GM12878 (cell line): Measurements from ENCODE around the gene ELK3. TPM values are rescaled to one million over a fixed set of nuclear protein-coding genes. Genes with fewer than 3 reads are reported as not detected.
A peak's percentile ranks its signal among the peaks of the same experiment; 100 is the strongest.

ENCODE experiments used
- ATAC-seq: fragments of 200-7000 bp; cut with Tn5 transposase; 3 replicates; pipeline ENCODE4 v1.9.1; 2020; ENCODE audit warnings: mild to moderate bottlenecking, moderate library complexity
- BruUV-seq: library from RNA; stranded (reverse); fragments of 400-500 nt; replicated peaks from 2 replicates; lab custom pipeline; 2021; lab: Mats Ljungman, UMichigan
- CTCF ChIA-PET: fragments of 300-600 bp; sonication (Branson Sonifier 250); formaldehyde crosslinking; extraction: SDS; loops from one replicate; lab custom pipeline; 2021; ENCODE audit warnings: inconsistent platforms; lab: Yijun Ruan, JAX
- POLR2A ChIA-PET: fragments of 350-600 bp; formaldehyde crosslinking; extraction: SDS; loops from one replicate; lab custom pipeline; 2021; ENCODE audit warnings: inconsistent platforms; lab: Charles Lee
- RAD21 ChIA-PET: fragments of 300-600 bp; sonication (Branson Sonifier 250); formaldehyde crosslinking; loops from one replicate; lab custom pipeline; 2023; ENCODE audit warnings: antibody characterized with exemption; ENCODE audit not compliant: unreplicated experiment; lab: Charles Lee
- SMC1A ChIA-PET: fragments of 300-600 bp; sonication (Branson Sonifier 250); formaldehyde crosslinking; loops from one replicate; lab custom pipeline; 2023; ENCODE audit not compliant: unreplicated experiment, uncharacterized antibody; lab: Charles Lee
- DNase-seq: peaks from one replicate; pipeline ENCODE4 v3.0.0-alpha.2; 2011; ENCODE audit warnings: low read depth, low spot score
- FAIRE-seq: peaks from 3 replicates; lab custom pipeline; 2011; peaks lifted over from hg19 to GRCh38; lab: Jason Lieb, UNC
- H2AFZ ChIP-seq: 2 replicates; pipeline ENCODE4 v1.6.0; 2011; ENCODE audit warnings: low read depth, low read length, control low read depth; ENCODE audit not compliant: control insufficient read depth
- H3K27ac ChIP-seq: 2 replicates; pipeline ENCODE4 v1.5.1; 2011; ENCODE audit warnings: control low read depth; ENCODE audit not compliant: control insufficient read depth, insufficient read depth
- H3K27me3 ChIP-seq, 2 experiments: replicated peaks in 1 of 2; 2 replicates each; pipeline versions ENCODE4 v1.6.0 to v1.6.1; 2011; ENCODE audit warnings: low read length in 1 of 2; ENCODE audit not compliant: control insufficient read depth in 2 of 2, insufficient read depth in 2 of 2
- H3K36me3 ChIP-seq, 2 experiments: 2 replicates each; pipeline ENCODE4 v1.5.1; 2011; ENCODE audit warnings: low read length in 1 of 2; ENCODE audit not compliant: control insufficient read depth in 2 of 2, insufficient read depth in 2 of 2
- H3K4me1 ChIP-seq: 2 replicates; pipeline ENCODE4 v1.6.1; 2011; ENCODE audit warnings: mild to moderate bottlenecking, low read length, moderate library complexity, mixed read lengths; ENCODE audit not compliant: control insufficient read depth, insufficient read depth
- H3K4me2 ChIP-seq: 2 replicates; pipeline ENCODE4 v1.6.0; 2011; ENCODE audit warnings: control low read depth; ENCODE audit not compliant: control insufficient read depth, insufficient read depth
- H3K4me3 ChIP-seq: fragments of 200-600 bp; sonication (generic); 2 replicates; pipeline ENCODE4 v1.5.1; 2016
- H3K79me2 ChIP-seq: 2 replicates; pipeline ENCODE4 v1.6.0; 2011; ENCODE audit warnings: low read length; ENCODE audit not compliant: control insufficient read depth, insufficient read depth
- H3K9ac ChIP-seq: 2 replicates; pipeline ENCODE4 v1.8.0; 2011; ENCODE audit warnings: low read length, control low read depth, mixed read lengths; ENCODE audit not compliant: control insufficient read depth, insufficient read depth
- H3K9me3 ChIP-seq: replicated peaks from 3 replicates; pipeline ENCODE4 v1.5.1; 2011; ENCODE audit warnings: mild to moderate bottlenecking, low read length; ENCODE audit not compliant: control insufficient read depth, insufficient read depth
- H4K20me1 ChIP-seq: 2 replicates; pipeline ENCODE4 v1.6.0; 2011; ENCODE audit not compliant: control insufficient read depth, insufficient read depth
- ATF7 ChIP-seq: fragments of 450-650 bp; IDR thresholded peaks from 2 replicates; pipeline ENCODE4 v1.6.1; 2016; ENCODE audit warnings: low read depth, mild to moderate bottlenecking
- BMI1 ChIP-seq: fragments of 450-650 bp; IDR thresholded peaks from 2 replicates; pipeline ENCODE4 v1.6.1; 2016; ENCODE audit warnings: mild to moderate bottlenecking, moderate library complexity, borderline replicate concordance
- FOXK2 ChIP-seq: fragments of 450-650 bp; IDR thresholded peaks from 2 replicates; pipeline ENCODE4 v1.6.1; 2017; ENCODE audit warnings: mild to moderate bottlenecking, moderate library complexity
- MLLT1 ChIP-seq: fragments of 450-650 bp; IDR thresholded peaks from 2 replicates; pipeline ENCODE4 v1.6.1; 2016; ENCODE audit warnings: mild to moderate bottlenecking
- MTA2 ChIP-seq: fragments of 450-650 bp; IDR thresholded peaks from 2 replicates; pipeline ENCODE4 v1.6.1; 2016; ENCODE audit warnings: low read depth, mild to moderate bottlenecking, moderate library complexity
- NFXL1 ChIP-seq: fragments of 450-650 bp; IDR thresholded peaks from 2 replicates; pipeline ENCODE4 v1.6.1; 2017; ENCODE audit warnings: antibody characterized with exemption, mild to moderate bottlenecking, borderline replicate concordance
- NFYA ChIP-seq: IDR thresholded peaks from 2 replicates; pipeline ENCODE4 v1.6.1; 2011; ENCODE audit warnings: low read depth, mild to moderate bottlenecking, low read length, improper control_type of control experiment, borderline replicate concordance
- POLR2AphosphoS2 ChIP-seq: IDR thresholded peaks from 2 replicates; pipeline ENCODE4 v1.6.1; 2011; ENCODE audit warnings: low read depth, mild to moderate bottlenecking, low read length, improper control_type of control experiment, moderate library complexity
- RAD21 ChIP-seq: IDR thresholded peaks from 2 replicates; pipeline ENCODE4 v1.6.1; 2011; ENCODE audit warnings: mild to moderate bottlenecking, low read depth, low read length, moderate library complexity; ENCODE audit not compliant: insufficient read depth
- RUNX3 ChIP-seq: IDR thresholded peaks from 2 replicates; pipeline ENCODE4 v1.6.1; 2012; ENCODE audit warnings: low read length, inconsistent platforms
- SMARCA5 ChIP-seq: fragments of 450-650 bp; IDR thresholded peaks from 2 replicates; pipeline ENCODE4 v1.6.1; 2017; ENCODE audit warnings: mild to moderate bottlenecking
- SP1 ChIP-seq: IDR thresholded peaks from one replicate; pipeline ENCODE4 v1.6.1; 2011; ENCODE audit warnings: low read depth, low read length
- SPI1 ChIP-seq: IDR thresholded peaks from 2 replicates; pipeline ENCODE4 v1.6.1; 2011; ENCODE audit warnings: low read depth, mild to moderate bottlenecking, low read length, moderate library complexity, borderline replicate concordance; ENCODE audit not compliant: insufficient read depth
- ZBTB40 ChIP-seq: fragments of 450-650 bp; IDR thresholded peaks from 2 replicates; pipeline ENCODE4 v1.6.1; 2016; ENCODE audit warnings: mild to moderate bottlenecking, moderate library complexity, borderline replicate concordance
- ZZZ3 ChIP-seq: IDR thresholded peaks from 2 replicates; pipeline ENCODE4 v1.6.1; 2011; ENCODE audit warnings: low read depth; ENCODE audit not compliant: control insufficient read depth, insufficient read length
- WGBS: methylation state at CpG from one replicate; pipeline ENCODE4 v1.1.6; 2016; ENCODE audit warnings: low lambda C conversion rate; ENCODE audit not compliant: insufficient replicate concordance, insufficient coverage; ENCODE audit errors: missing lambda C conversion rate; 5-methylcytosine and 5-hydroxymethylcytosine counted together
- in situ Hi-C: fragments of 300-500 bp; cut with MboI; formaldehyde crosslinking; loops from 9 replicates; pipeline ENCODE4 v1.14.3; 2018; ENCODE audit warnings: mixed read lengths
- intact Hi-C: fragments of 100-400 bp; cut with micrococcal nuclease; formaldehyde crosslinking; loops from one replicate; pipeline ENCODE4 v1.14.2; 2022; ENCODE audit not compliant: unreplicated experiment
- polyA plus RNA-seq, 11 experiments: library from polyadenylated mRNA; depleted of rRNA in 4 of 11; unstranded in 6 of 11; stranded (reverse) in 5 of 11; fragments of >200 nt; fragmentation: Nextera tagmentation in 4 of 11; fragmentation: Illumina TruSeq in 1 of 11; extraction: Ambion mirVana in 4 of 11; extraction: Trizol in 1 of 11; gene quantifications; 1 replicate in 1 of 11; 2 replicates in 10 of 11; pipeline versions ENCODE4 v1.2.1 to v1.2.3, GENCODE V29; 2011 to 2016; ENCODE audit warnings: inconsistent platforms in 2 of 11, missing spikeins in 2 of 11, low read depth in 1 of 11
- total RNA-seq, 4 experiments: library from RNA; depleted of rRNA in 3 of 4; stranded (reverse); fragments of >200 nt in 3 of 4; fragmentation: Illumina TruSeq in 1 of 4; extraction: Trizol in 1 of 4; gene quantifications; 2 replicates each; pipeline versions ENCODE4 v1.2.1 to v1.2.3, GENCODE V29; 2013 to 2021
- TF ChIP-seq, protein P1 (sequence below): fragments of 450-650 bp; IDR thresholded peaks from 2 replicates; pipeline ENCODE4 v1.6.1; 2016; ENCODE audit warnings: mild to moderate bottlenecking

ELK3 gene
- total and polyA plus RNA-seq, 10 of the 15 experiments (the other 5 are each of a cell fraction or from before 2014, with no cell fraction given), result 0.37 to 4.8 (median 0.88) TPM

DNA sequence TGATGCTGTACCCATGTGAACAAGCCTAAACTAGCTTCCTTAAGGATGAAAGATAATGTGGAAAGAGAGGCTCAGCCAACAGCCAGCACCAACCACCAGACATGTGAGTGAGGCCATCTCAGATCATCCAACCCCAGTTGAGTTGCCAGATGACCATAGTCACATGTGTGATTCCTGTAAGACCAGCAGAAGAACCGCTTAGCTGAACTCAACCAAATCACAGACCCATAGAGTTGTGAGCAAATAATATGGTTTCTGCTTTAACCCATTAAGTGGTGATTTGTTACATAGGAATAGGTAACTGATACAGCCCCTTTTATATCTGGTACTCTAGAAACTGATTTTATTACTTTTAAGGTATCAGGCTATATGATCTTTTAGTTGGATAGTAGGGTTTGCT is 17.6 kb upstream of the ELK3 start (continued):
- TF ChIP-seq MLLT1 (no peak), ATF7 (no peak)

- intact Hi-C loops, result no loop called here
- CTCF ChIA-PET, result interaction anchor here (0.6 kb wide), 2 partner anchors 38 to 1157 kb away, joined by 3 read pairs; no protein-coding TSS in a partner anchor
- POLR2A ChIA-PET, result no interaction called here
- no peak for TF ChIP-seq ZZZ3
- no peak for TF ChIP-seq ZBTB40
- TF ChIP-seq SPI1, result 0 out of 2 replicates have a peak, but pooled peaks have one; percentile 32
- TF ChIP-seq SP1, result no peak
- TF ChIP-seq RUNX3, result peak; percentile 26; the same call in 1 of the 2 replicates
- TF ChIP-seq, protein P1, sequence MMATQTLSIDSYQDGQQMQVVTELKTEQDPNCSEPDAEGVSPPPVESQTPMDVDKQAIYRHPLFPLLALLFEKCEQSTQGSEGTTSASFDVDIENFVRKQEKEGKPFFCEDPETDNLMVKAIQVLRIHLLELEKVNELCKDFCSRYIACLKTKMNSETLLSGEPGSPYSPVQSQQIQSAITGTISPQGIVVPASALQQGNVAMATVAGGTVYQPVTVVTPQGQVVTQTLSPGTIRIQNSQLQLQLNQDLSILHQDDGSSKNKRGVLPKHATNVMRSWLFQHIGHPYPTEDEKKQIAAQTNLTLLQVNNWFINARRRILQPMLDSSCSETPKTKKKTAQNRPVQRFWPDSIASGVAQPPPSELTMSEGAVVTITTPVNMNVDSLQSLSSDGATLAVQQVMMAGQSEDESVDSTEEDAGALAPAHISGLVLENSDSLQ, result no peak
- TF ChIP-seq SMARCA5, result no peak
- no peak for TF ChIP-seq MTA2
- TF ChIP-seq RAD21, result no peak
- TF ChIP-seq BMI1, result no peak
- no peak for TF ChIP-seq NFXL1
- no peak for TF ChIP-seq POLR2AphosphoS2
- no peak for TF ChIP-seq FOXK2
- no peak for TF ChIP-seq NFYA
Observed at GRCh38 chr12:96177013-96177412, 17.2 kb upstream of the ELK3 start.

More at GRCh38 chr12:96177013-96177412, 17.2 kb upstream of the ELK3 start:
- Histone ChIP-seq H3K9ac (no peak overlapping the region), H3K79me2 (no peaks in the 10 kb centered on the region), H3K4me2 (no peak overlapping the region), H3K9me3 (peaks cover 4% of the 10 kb centered on the region), H3K27ac (no peak overlapping the region), H2AFZ (no peak overlapping the region), H3K4me1 (no peaks in the 10 kb centered on the region), H3K36me3 (no peaks in the 10 kb centered on the region), H3K4me3 (no peak overlapping the region), H4K20me1 (no peaks in the 10 kb centered on the region), H3K27me3 (no peaks in the 10 kb centered on the region)
- no peak; the same call in 2 of the 3 replicates for ATAC-seq
- 0% methylated on average over 1 of the region's 1 CpG for WGBS
- in situ Hi-C loops, result no loop called here
- no peak for DNase-seq
- ChIA-PET RAD21 (no interaction called here), SMC1A (interaction anchor here (0.7 kb wide), 1 partner anchor 145 kb away, joined by 3 read pairs; no protein-coding TSS in a partner anchor)
- no peak for FAIRE-seq
- no TSS peak for BruUV-seq
